Epithelial cell of proximal tubule (primary cell): ENCODE measurements around the gene TEX14. TPM values are rescaled to one million over a fixed set of nuclear protein-coding genes. Genes with fewer than 3 reads are reported as not detected.
A peak's percentile ranks its signal among the peaks of the same experiment; 100 is the strongest.

ENCODE experiments used
- DNase-seq: peaks from one replicate; pipeline ENCODE4 v3.0.0-alpha.2; 2011; ENCODE audit warnings: low read depth
- H3K4me3 ChIP-seq: 2 replicates; pipeline ENCODE4 v1.5.1; 2011; ENCODE audit warnings: low read depth, mild to moderate bottlenecking, low read length
- CTCF ChIP-seq: conservative IDR thresholded peaks from 2 replicates; pipeline ENCODE4 v1.5.1; 2012; ENCODE audit warnings: low read depth, mild to moderate bottlenecking, low read length
- total RNA-seq: library from RNA; depleted of rRNA; stranded (reverse); fragments of >200 nt; gene quantifications from 2 replicates; pipeline ENCODE4 v1.2.3, GENCODE V29; 2015

The TEX14 gene
- 0.06 TPM in 1 of 2 replicates, not detected in the other for total RNA-seq

- peak within 1 kb of the TSS; percentile 72 for H3K4me3 ChIP-seq
- DNase-seq = no peak
- TF ChIP-seq CTCF = no peak
Observed at GRCh38 chr17:58691701-58692238, at the start of gene TEX14. TEX14 (minus strand) TSS chr17:58692045; CDS start chr17:58652001, 40,044 bp downstream.

GRCh38 chr17:58741121-58741625, 49.3 kb upstream of the TEX14 start:
- no peak for TF ChIP-seq CTCF
- no peak for DNase-seq
- H3K4me3 ChIP-seq = no peak overlapping the region

- H3K4me3 ChIP-seq = no peak overlapping the region
- no peak for TF ChIP-seq CTCF
- DNase-seq = no peak
Observed at GRCh38 chr17:58734811-58735210, 43.0 kb upstream of the TEX14 start.

- H3K4me3 ChIP-seq = no peak overlapping the region
- DNase-seq = no peak
- TF ChIP-seq CTCF = no peak
Observed at GRCh38 chr17:58734040-58734439, 42.2 kb upstream of the TEX14 start.

GRCh38 chr17:58730937-58731336, 39.1 kb upstream of the TEX14 start:
- no peak overlapping the region for H3K4me3 ChIP-seq
- no peak for TF ChIP-seq CTCF
- DNase-seq = no peak

GRCh38 chr17:58728798-58729197, 37.0 kb upstream of the TEX14 start:
- no peak for DNase-seq
- no peak overlapping the region for H3K4me3 ChIP-seq
- no peak for TF ChIP-seq CTCF

- no peak for DNase-seq
- no peak overlapping the region for H3K4me3 ChIP-seq
- no peak for TF ChIP-seq CTCF
Observed at GRCh38 chr17:58722696-58723095, 30.9 kb upstream of the TEX14 start.
